PFSK-1 (cell line): ENCODE measurements around the gene MIPOL1.

Experiments used
- FOXP2 ChIP-seq: optimal IDR thresholded peaks from 2 replicates; pipeline ENCODE3; 2011; ENCODE audit warnings: borderline replicate concordance, control low read depth, inconsistent platforms; ENCODE audit not compliant: insufficient read depth; ENCODE audit errors: extremely low read length, extremely low read depth
- POLR2AphosphoS5 ChIP-seq: IDR thresholded peaks from 2 replicates; pipeline ENCODE4 v1.6.1; 2012; ENCODE audit warnings: low read depth, mild to moderate bottlenecking, control low read depth, low read length, moderate library complexity
- REST ChIP-seq, 2 experiments: IDR thresholded peaks; 2 replicates each; pipeline versions ENCODE4 v1.6.1 to v1.8.0; 2011 to 2012; ENCODE audit warnings: low read depth in 2 of 2, low read length in 2 of 2, control low read depth in 1 of 2, inconsistent platforms in 1 of 2, mild to moderate bottlenecking in 1 of 2, moderate library complexity in 1 of 2; ENCODE audit not compliant: insufficient read depth in 1 of 2
- SIN3A ChIP-seq: IDR thresholded peaks from 2 replicates; pipeline ENCODE4 v1.6.1; 2012; ENCODE audit warnings: mild to moderate bottlenecking, low read length, moderate library complexity, borderline replicate concordance; ENCODE audit not compliant: insufficient read depth
- TAF1 ChIP-seq: IDR thresholded peaks from 2 replicates; pipeline ENCODE4 v1.6.1; 2012; ENCODE audit warnings: low read length, control low read depth, borderline replicate concordance; ENCODE audit not compliant: insufficient read depth

- TF ChIP-seq SIN3A (no peak), REST (IDR thresholded peaks at IDR 0.05; ENCODE audit: insufficient read depth in 1 of 2, low read depth in 2 of 2, low read length in 2 of 2) (no peak), POLR2AphosphoS5 (no peak), TAF1 (no peak), FOXP2 (no peak)
Observed at GRCh38 chr14:37434867-37435266, 237.1 kb downstream of the MIPOL1 start.
